Fibroblast of skin of scalp (primary cell): ENCODE results near the gene NEBL.

ENCODE experiments used
- DNase-seq: peaks from one replicate; pipeline ENCODE4 v3.0.0-alpha.2; 2013

The NEBL gene

DNA sequence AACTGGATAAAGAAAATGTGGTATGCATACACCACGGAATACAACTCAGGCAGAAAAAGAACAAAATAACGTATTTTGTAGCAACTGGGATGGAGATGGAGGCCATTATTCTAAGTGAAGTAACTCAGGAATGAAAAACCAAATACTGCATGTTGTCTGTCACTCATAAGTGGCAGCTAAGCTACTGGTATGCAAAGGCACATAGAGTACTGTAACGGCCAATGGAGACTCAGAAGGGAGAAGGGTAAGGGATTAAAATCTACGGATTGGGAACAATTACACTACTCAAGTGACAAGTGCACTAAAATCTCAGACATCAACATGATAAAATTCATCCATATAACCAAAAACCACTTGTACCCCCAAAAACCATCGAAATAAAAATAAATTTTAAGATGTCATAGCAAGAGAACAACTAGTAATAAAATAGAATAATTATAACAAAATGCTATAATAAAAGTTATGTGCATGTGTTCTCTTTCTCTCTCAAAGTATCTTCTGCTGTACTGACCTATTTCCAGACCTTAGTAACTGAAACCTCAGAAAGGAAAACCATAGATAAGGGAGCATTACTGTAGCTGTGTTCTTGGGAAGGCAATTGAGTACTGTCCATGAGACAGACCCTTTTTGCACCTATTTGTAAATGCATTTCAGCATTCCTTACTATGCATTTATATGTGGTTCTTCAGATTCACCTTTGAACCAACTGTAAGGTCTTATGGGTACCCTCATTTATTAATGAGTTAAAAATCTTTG is 6.7 kb upstream of the NEBL start:
- no peak for DNase-seq

DNA sequence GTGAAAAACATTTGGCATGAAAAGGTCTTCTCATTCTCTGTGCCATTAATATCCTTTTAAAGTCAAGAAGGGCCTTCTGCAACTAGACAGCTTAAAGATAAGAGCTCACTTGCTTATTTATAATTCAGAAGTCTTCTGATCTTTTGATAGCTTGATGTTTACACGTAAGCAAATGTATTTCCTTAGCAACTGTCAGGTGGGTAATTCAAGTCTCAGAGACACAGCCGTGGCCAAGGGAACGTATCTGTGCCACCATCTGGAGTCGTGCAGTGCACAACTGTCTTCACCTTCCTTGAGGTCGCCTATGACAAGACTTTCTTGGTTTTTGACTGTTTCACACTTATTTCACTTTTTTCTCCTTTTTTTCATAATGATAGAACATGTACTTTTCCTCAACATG is 4.0 kb upstream of the NEBL start:
- DNase-seq = no peak

DNA sequence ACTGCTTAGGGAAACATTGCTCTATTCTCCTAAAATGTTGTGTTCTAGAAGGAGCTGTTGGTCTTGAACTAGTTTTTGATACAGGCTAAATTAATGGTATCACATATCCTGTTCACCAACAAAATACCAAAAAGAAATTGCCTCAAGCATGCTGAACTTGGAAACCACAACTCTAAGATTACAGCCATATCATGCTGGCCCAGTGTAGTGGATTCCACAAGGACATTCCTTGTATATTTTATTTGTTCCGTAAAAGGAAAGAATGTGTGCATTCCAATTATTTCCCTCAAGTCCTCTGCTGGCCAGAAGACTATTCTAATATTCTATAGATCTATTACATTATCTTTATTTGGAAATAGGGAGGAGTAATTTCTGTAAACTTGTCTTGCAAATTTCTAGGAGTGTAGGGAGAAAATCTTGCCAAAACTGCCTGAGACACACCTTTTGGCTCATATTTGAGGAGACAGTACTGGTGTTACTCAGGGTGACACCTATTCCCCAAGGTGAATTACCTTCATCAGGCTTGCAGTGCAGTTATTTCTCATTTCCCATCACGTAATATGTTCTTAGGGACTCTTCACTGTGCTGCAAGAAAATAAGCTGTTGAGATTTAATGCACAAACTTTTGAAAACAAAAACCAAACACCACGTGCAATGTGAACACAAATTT is 1.9 kb upstream of the NEBL start:
- DNase-seq = peak; percentile 56

DNA sequence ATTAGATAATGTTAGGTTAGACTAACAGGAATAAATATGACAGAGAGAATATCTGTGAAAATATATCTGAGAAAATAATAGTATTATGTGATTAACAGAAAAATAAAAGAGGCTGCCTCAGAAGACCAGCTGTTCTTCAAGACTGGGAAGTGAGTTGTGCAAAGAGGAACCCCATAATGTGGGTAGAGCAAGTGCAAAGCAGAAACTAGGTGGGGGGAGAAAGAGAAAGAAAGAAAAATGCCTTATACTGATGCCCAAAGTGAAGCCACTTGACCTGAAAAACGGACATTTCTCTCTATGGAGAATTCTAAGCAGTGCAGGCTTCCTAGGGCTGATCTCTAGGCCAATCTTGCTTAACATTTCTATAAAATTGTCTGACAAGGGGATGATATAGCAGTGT is 3.8 kb downstream of the NEBL start:
- DNase-seq = no peak

DNA sequence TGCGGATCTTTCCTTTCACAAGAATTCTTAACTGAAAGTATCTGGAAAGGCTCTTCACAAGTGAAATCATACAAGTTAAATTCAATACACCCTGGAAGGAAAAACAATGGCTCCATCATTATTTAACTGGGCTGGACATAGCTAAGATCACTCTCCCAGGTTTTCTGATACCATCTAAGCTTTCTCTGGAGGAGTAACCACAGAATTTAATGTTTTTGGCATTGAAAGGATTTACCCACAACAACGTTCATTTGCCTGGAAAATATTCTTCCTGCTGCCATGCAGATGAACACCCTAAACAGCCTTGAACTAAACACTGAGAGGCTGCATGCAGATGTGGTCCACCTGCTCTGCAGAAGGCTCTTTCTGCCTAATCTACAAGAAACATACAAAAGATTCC is 4.3 kb downstream of the NEBL start:
- DNase-seq = no peak

DNA sequence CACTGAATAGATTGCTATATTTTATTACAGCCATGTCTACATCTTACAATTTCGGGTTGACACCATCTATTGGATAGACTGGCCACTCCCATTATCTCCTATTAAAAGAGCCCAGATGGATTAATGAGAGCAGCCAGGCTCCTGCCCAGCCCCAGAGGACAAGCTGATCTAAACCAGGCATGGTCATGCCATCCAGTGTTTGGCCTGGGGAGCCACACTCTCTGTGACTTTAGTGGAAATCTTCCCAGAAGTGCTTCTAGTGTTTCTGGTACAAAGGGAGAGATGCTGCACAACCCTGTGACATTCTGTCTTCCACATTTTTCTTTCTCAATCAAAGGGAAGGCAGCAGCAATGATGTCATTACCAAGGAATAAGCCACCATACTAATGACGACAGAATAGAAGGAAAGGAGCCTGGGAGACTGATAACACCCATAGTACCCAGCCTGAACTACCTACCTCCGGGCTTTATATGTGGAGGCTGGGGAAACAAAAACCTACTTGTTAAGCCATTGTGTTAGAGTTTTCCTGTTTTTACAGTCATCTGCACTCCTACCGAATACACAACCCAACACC is 5.0 kb downstream of the NEBL start:
- DNase-seq = no peak

DNA sequence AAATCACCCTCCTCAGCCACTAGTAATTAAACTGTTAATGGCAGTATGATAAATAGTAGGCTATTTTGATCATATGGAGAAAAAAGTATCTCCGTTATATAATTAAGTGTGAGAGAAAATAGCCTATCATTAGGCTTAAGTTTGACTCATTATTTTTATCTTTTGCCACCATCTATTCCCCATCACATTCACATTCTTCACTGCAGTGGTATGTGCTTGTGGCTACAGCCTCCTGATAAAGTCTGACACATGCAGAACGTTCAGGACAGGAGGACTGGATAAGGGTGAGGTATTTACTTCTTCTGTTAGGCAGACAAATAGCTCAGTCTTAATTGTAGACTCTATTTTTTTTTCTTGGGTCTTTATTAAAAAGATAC is 5.8 kb downstream of the NEBL start:
- peak; percentile 45 for DNase-seq

DNA sequence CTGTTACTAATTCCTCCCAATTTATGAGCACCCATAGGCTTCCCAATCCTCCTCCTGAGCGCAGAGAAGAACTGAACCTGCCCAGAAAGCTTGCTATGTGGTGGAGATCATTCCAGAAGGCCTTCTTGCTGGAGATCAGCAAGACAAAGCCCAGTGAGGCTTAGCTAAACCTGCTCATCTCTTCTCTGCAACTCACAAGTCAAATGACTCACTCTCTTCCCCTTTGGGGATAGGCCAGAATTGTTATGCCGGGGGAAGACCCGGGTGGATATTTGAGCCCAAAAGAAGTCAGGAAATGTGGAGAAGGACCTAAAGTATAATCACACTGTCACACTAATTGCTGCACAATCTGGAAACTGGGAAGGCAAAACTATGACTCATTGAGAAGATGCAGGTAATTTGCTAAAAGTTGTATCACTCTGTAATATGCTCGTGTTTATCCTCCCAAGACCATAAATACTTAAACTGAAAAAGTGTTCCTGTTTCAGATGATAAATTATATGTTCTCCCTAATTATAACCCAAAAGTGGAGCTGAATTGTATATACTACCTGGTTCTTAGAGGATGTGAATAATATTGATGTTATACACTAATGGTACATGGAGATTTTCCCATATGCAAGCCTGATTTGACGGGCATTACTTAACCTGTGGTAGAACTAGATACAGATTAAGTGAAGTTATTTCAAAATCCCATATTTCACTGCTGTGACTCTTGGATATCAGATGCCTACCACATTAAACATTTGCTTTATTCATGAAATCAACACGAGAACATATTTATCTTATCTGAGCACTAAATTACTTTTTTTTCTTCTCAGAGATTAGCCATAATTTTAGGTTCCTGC is 6.4 kb downstream of the NEBL start:
- peak; percentile 14 for DNase-seq

DNA sequence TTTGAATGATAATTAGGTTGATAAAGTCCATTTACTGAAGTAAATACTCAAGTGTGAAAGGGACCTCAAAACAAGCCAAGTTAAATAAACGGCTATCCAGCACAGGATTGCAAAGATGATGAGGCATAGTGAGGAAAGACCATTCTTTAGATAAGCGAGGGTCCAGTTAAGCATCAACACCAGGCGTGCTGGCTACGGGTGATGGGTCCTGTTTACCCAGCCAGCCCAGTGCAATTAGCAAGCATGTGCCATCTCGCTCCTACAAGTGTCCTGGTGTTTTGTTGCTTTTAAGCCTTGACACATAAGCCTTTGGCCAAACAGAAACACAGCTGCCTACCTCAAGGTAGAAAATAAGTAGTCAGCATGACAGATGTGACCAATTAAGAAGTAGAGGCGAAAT is 7.1 kb downstream of the NEBL start:
- no peak for DNase-seq

DNA sequence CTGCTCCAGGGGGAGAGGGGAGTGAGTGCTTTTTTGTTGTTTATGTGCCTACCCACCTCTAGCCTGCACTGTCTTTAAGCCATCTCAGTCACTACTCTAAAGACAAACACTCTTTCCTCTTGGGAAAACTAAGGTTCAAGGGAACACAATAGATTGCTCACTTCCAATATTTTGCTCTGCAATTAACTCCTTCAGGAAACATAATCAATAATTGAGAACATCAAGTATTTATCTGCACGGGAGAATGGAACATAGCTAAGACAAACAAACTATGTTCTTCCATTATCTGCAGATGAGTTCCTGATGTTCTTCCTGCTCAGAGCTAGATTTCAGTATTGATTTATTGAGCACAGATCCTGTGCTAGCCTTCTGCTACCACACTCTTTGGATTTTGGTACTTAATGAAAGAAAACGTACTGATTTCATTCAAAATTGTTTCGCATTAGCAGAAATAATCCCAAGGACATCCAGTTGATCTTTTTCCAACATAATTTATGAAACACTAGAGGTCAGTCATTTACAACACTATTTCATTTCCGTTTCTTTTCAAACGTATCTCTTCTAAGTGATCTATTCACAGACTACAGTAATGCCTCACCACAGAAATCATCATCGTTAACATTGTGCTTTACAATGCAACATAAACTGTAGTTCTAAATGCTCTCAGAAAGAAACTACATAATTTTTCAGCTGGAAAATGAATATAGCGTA is 8.3 kb downstream of the NEBL start:
- no peak for DNase-seq

DNA sequence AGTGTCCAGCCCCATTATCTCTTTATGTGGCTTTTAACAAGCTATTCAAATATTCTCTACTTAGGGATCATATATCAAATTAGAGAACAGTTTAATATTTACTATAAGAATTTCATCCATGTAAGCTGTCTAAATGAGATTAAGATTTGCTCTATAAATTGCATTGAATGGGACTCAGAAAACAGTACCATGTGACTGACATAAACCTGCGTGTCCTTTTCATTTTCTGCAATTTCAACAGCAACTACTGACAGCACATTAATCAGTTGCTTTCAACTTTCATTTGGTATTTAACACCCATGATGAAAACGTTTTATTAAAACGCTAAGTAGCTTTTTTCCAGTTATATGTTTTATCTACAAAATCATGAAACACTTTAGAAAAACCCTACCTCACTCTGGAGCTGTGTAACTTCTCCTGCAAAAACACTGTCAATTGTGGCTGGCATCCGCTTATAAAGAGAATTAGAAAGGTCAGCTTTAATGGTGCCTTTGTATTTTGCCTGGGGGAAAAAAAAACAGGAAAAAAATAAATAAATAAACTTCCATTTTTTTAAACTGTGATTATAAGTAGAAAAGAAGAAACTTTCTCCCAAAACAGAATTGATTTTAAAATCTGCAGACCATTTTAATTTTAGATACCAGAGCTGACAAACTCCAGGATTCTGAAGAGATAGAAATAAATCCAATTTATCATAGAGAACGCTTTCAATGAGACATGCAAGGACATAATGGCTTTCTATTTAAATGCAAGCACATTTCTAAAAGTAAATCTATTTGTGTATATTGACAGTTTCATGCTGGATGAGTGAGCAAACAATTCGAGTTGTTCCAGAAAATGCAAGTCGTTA is 9.2 kb downstream of the NEBL start:
- DNase-seq = no peak

DNA sequence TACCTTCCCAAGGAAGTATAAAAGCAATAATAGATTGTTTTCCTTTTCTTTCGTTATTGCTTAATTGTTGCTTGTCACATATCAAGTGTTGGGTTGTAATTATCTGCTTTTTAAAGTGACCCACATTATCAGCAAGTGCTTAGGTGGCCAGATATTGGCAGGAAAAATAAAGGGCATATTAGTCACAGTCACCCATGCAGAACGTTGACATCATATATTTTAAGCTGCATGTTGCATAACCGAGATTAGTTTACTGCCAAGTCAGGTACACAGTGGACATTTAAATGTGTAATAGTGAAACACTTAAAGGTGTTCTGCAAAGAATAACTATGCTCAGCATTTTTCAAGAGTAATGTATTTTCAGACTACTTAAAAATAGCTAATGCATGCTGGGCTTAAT is 11.4 kb downstream of the NEBL start:
- DNase-seq = no peak

DNA sequence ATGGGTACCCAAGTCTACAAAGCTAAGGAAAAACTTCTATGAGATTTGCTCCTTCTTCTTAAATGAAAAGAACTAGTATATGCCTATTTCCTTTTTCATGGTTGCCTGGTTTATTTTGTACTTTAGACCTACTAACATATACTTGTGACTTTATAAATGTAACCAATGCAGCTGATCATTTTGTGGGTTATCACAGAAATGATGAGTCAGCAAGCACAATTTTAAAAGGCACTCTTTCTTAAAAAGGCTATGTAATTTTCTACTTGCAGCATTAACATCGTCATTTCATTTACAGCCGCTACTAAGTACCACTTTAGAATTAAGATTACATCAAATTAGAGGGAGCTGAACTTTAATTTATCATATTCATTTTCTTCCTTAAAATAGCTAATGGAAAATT is 13.6 kb downstream of the NEBL start:
- DNase-seq = no peak

DNA sequence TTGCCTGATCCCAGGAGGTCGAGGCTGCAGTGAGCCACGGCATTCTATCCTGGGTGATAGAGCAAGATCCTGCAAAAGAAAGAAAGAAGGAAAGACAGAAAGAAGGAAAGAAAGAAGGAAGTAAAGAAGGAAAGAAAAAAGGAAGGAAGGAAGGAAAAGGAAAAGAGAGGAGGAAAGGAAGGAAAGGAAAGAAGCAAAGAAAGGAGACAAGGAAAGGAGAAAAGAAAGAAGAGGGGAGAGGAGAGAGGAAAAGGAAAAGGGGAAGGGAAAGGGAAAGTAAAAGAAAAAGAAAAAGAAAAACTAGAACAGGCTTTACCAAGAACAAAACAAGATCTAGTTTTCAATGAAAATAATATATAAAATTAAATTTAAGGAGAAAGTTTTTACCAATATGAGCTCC is 15.0 kb downstream of the NEBL start:
- no peak for DNase-seq

DNA sequence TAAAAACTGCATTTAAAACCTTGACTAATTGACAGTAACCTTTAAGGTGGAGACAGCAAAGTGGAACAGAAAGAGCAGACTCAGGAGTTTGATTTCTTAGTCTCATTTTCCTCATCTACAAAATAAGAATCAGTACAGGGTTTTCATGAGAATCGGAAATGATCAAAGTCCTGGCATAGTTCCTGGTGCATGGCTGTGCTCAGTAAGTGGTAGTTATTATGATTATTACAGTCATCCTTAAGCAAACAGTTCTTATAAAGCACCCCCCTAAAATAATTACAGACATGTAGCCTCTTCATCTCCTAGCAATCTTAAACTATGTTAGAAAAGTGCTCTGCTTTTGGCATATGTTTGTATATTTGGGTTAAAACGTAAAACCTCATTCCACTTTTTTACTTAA is 18.0 kb downstream of the NEBL start:
- DNase-seq = no peak

DNA sequence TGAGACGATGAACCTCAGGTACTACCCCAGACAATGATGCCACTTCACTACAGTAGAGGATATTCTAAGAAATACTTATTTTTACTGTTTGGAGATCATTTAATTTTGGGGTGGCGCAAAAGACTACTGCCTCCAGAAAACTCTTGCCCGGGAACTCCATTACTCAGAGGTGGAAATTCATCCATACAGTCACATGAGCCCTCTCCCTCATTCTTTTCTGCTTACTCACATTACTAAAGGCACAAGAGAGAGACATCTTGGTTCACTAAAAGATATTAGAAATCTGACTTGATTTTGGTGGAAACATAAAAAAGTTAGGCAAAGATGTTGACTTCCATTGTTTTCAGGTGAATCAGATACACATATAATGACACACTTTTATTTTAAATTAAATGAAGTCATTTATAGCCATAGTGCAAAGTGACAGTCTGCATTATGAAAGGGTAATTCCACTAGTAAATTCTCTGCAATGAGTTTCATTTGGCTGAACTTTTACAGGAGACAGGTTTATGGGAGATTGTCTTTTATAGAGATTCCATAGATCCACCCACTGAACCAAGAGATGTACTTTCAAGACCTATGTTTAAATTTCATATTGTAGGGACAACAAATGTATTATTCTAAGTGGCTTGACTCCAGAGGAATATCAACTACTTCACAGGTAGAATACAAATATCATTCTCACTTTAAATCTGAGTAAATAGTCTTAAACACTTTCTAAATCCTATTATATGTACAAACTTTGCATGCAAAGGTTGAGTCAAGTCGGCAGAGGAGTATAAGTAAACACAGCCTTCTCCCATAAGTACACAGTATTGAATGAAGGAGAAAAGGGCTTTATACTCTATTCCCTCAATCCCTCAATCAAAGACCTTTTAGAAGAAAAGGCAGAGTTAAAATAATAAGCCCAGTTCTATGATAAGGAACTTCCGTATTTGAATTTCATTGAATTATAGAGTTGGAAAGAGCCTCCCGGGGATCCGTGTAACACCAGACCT is 18.8 kb downstream of the NEBL start:
- peak; percentile 20 for DNase-seq

DNA sequence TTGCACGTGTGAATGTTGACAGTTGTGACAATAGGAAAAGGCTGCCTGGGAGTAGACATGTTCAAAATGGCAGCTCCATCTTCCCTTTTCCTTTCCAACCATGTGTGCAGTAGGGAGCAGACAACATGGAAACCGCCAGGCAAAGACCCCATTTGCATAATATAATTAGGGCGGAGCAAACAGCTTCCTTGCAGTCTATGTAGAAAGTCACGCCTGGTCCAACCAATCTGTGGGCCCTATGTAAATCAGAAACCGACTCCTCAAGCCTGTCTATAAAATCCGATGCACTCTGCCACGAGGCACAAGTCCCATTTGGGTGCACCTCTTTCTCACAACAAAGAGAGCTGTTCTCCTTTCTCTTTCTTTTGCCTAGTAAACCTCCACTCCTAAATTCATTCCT is 19.6 kb downstream of the NEBL start:
- DNase-seq = no peak

DNA sequence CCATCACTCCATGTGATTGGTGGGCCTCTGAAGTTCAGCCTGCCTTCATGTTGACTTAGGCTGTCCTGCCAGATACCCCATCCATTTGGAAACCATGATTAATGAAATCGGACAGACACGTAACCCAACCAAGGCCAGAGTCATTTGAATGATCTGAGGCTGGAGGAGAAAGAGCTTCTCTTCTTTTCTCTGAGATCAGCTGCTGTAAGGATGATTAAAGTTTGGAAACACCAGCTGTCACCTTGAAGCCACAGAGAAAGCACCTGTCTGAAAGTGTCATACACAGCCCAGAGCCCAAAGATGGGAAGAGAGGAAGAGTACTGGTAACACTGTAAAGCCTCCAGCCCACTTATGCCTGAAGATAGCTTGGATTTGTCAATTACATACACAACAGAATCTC is 22.9 kb downstream of the NEBL start:
- no peak for DNase-seq

DNA sequence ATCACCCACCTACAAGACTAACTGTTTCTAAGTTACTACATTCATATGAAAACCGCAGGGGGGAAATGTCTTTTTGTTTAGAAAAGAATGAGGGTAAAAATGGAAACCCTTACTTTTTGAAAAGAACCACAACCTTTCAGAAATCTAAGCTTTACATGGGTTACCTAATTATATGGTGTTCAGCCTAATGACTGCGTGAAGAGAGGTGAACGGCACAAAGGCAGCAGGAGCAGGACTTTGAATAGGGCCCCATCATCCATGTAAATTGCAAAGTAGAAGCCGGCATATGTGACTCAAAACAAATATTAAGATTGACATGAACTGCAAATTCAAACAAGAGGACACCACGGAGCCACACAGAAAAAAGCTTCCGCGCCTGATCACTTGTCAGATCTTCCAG is 25.1 kb downstream of the NEBL start:
- no peak for DNase-seq

DNA sequence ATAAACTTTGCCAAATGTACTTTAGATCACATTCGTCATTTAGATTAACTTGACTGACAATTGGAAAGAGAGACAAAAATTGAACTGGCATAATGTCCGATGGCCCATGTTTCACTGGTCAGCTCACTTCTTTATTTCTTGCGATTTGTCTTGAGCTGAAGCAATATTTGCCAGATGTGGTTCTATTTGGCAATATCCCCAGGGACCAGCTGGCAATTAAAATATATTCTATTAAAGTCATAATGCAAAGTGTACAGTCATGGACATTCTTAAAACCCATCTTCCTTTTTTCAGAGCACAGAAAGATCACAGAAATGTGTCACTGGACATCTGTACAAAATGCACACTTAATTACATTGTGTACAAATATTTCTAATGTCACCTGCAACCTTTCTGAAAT is 26.3 kb downstream of the NEBL start:
- DNase-seq = no peak
